NCI-H510A treated with DMSO at 0.1 percent for 48 hours (cell line): ENCODE results near the gene CELSR3.

Experiments
- DNase-seq: peaks from one replicate; lab custom pipeline; 2025; lab: John Stamatoyannopoulos, UW

Gene CELSR3

GRCh38 chr3:48599077-48599501 lies 63.6 kb downstream of the CELSR3 start:
- no peak for DNase-seq

GRCh38 chr3:48598323-48599076 lies 64.2 kb downstream of the CELSR3 start:
- no peak for DNase-seq

- no peak for DNase-seq
Measured at GRCh38 chr3:48597408-48597800, 65.3 kb downstream of the CELSR3 start.

GRCh38 chr3:48596676-48597407 lies 65.8 kb downstream of the CELSR3 start:
- DNase-seq = no peak

GRCh38 chr3:48596157-48596556 lies 66.5 kb downstream of the CELSR3 start:
- DNase-seq = no peak

- no peak for DNase-seq
Measured at GRCh38 chr3:48595526-48596121, 67.1 kb downstream of the CELSR3 start.

GRCh38 chr3:48595075-48595525 lies 67.6 kb downstream of the CELSR3 start, which contains the start of gene COL7A1:
Gene COL7A1 (minus strand): TSS chr3:48595329. CDS start chr3:48595159, 170 bp downstream.
- DNase-seq = no peak

GRCh38 chr3:48594417-48595049 lies 68.2 kb downstream of the CELSR3 start:
- no peak for DNase-seq

- DNase-seq = no peak
Measured at GRCh38 chr3:48593337-48593736, 69.3 kb downstream of the CELSR3 start.

GRCh38 chr3:48592519-48593087 lies 70.1 kb downstream of the CELSR3 start:
- DNase-seq = no peak

GRCh38 chr3:48591886-48592518 lies 70.7 kb downstream of the CELSR3 start:
- DNase-seq = no peak

GRCh38 chr3:48591436-48591835 lies 71.2 kb downstream of the CELSR3 start:
- DNase-seq = no peak

GRCh38 chr3:48588230-48588629 lies 74.5 kb downstream of the CELSR3 start:
- DNase-seq = no peak

- no peak for DNase-seq
Measured at GRCh38 chr3:48587686-48588085, 75.0 kb downstream of the CELSR3 start.
